SK-N-SH (cell line): ENCODE results near the gene MAF.

Experiments used
- ELF1 ChIP-seq: IDR thresholded peaks from 2 replicates; pipeline ENCODE4 v1.4.0; 2012
- FOSL2 ChIP-seq: IDR thresholded peaks from 2 replicates; pipeline ENCODE4 v1.4.0; 2012; ENCODE audit warnings: low read depth, mild to moderate bottlenecking, moderate library complexity, borderline replicate concordance
- GABPA ChIP-seq: IDR thresholded peaks from 2 replicates; pipeline ENCODE4 v1.4.0; 2012; ENCODE audit warnings: low read depth, mild to moderate bottlenecking
- NRF1 ChIP-seq: IDR thresholded peaks from 2 replicates; pipeline ENCODE4 v1.6.1; 2012; ENCODE audit warnings: low read depth, mild to moderate bottlenecking, low read length
- POLR2AphosphoS5 ChIP-seq: IDR thresholded peaks from 2 replicates; pipeline ENCODE4 v1.6.1; 2012; ENCODE audit warnings: low read depth, low read length
- SIN3A ChIP-seq: IDR thresholded peaks from 2 replicates; pipeline ENCODE4 v1.6.1; 2012; ENCODE audit warnings: low read depth, mild to moderate bottlenecking, low read length, moderate library complexity, borderline replicate concordance
- TAF1 ChIP-seq: IDR thresholded peaks from 2 replicates; pipeline ENCODE4 v1.6.1; 2012; ENCODE audit warnings: low read depth, mild to moderate bottlenecking, low read length, moderate library complexity, borderline replicate concordance
- TF ChIP-seq, protein P1 (sequence below): fragments of 200-600 bp; sonication (generic); IDR thresholded peaks from 2 replicates; pipeline ENCODE4 v1.6.1; 2017; ENCODE audit warnings: antibody characterized with exemption, mild to moderate bottlenecking, moderate library complexity
- TF ChIP-seq, protein P2 (sequence below): fragments of 150-350 bp; IDR thresholded peaks from 2 replicates; pipeline ENCODE4 v1.6.1; 2017; ENCODE audit warnings: antibody characterized with exemption, low read length, low read depth, borderline replicate concordance

DNA sequence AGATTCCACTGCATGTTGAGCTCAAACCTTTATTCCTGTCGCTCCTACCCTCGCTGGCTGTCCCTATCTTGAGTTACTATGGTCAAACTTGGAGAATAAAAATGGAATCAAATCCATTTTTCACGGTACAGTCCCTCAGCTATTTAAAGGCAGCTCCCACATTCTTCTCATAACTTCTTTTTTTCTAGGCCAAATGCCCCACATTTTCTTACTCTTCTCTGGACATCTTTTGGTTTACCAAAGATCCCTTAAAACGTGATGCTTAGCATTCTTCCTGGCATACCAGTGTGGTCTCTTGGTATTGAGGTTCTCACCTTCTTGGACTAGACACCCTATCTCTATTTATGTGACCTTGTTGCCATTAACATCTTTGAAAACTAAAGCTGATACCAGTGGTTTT is 48.3 kb upstream of the MAF start:
- TF ChIP-seq, protein P1, sequence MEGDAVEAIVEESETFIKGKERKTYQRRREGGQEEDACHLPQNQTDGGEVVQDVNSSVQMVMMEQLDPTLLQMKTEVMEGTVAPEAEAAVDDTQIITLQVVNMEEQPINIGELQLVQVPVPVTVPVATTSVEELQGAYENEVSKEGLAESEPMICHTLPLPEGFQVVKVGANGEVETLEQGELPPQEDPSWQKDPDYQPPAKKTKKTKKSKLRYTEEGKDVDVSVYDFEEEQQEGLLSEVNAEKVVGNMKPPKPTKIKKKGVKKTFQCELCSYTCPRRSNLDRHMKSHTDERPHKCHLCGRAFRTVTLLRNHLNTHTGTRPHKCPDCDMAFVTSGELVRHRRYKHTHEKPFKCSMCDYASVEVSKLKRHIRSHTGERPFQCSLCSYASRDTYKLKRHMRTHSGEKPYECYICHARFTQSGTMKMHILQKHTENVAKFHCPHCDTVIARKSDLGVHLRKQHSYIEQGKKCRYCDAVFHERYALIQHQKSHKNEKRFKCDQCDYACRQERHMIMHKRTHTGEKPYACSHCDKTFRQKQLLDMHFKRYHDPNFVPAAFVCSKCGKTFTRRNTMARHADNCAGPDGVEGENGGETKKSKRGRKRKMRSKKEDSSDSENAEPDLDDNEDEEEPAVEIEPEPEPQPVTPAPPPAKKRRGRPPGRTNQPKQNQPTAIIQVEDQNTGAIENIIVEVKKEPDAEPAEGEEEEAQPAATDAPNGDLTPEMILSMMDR, result no peak
- TF ChIP-seq FOSL2, result no peak
- no peak for TF ChIP-seq GABPA
- no peak for TF ChIP-seq NRF1
- no peak for TF ChIP-seq TAF1
- TF ChIP-seq SIN3A, result no peak
- TF ChIP-seq POLR2AphosphoS5, result no peak
- TF ChIP-seq, protein P2, sequence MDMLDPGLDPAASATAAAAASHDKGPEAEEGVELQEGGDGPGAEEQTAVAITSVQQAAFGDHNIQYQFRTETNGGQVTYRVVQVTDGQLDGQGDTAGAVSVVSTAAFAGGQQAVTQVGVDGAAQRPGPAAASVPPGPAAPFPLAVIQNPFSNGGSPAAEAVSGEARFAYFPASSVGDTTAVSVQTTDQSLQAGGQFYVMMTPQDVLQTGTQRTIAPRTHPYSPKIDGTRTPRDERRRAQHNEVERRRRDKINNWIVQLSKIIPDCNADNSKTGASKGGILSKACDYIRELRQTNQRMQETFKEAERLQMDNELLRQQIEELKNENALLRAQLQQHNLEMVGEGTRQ, result no peak
- no peak for TF ChIP-seq ELF1
